Activated CD4-positive, alpha-beta T cell treated with anti-CD3 and anti-CD28 coated beads for 36 hours (primary cell): ENCODE data around the gene RERE. TPM values are rescaled to one million over a fixed set of nuclear protein-coding genes. Genes with fewer than 3 reads are reported as not detected.

Source experiments
- ATAC-seq: fragments of 200-7000 bp; cut with Tn5 transposase; one replicate; pipeline ENCODE4 v1.10.0; 2021; ENCODE audit warnings: mild to moderate bottlenecking, moderate library complexity
- CTCF ChIA-PET: fragments of 350-600 bp; sonication (Branson Sonifier 250); formaldehyde crosslinking; loops from one replicate; lab custom pipeline; 2021; ENCODE audit warnings: antibody characterized with exemption; lab: Charles Lee
- POLR2A ChIA-PET: fragments of 350-600 bp; sonication (Branson Sonifier 250); formaldehyde crosslinking; loops from one replicate; lab custom pipeline; 2021; ENCODE audit warnings: antibody characterized with exemption, inconsistent platforms; lab: Charles Lee
- DNase-seq: peaks from one replicate; pipeline ENCODE4 v3.0.0-alpha.2; 2020
- H3K27ac Mint-ChIP-seq: one replicate; pipeline ENCODE4 v1.8.0; 2021; ENCODE audit warnings: mixed read lengths
- H3K27me3 Mint-ChIP-seq: one replicate; pipeline ENCODE4 v1.8.0; 2021; ENCODE audit warnings: mixed read lengths
- H3K36me3 Mint-ChIP-seq: one replicate; pipeline ENCODE4 v1.8.0; 2021; ENCODE audit warnings: low read depth, mixed read lengths
- H3K4me1 Mint-ChIP-seq: one replicate; pipeline ENCODE4 v1.8.0; 2021; ENCODE audit warnings: mixed read lengths
- H3K4me3 Mint-ChIP-seq: one replicate; pipeline ENCODE4 v1.8.0; 2021; ENCODE audit warnings: mild to moderate bottlenecking, moderate library complexity, mixed read lengths
- H3K9me3 Mint-ChIP-seq: one replicate; pipeline ENCODE4 v1.8.0; 2021; ENCODE audit warnings: low read depth, mixed read lengths
- intact Hi-C, 2 experiments: fragments of 100-400 bp; cut with DNase I in 1 of 2; cut with micrococcal nuclease in 1 of 2; formaldehyde crosslinking; loops; one replicate each; pipeline versions ENCODE4 v1.14.2 to v1.15.1; 2022 to 2024; cut with DNase I, micrococcal nuclease
- total RNA-seq, 2 experiments: library from RNA; stranded (reverse); gene quantifications; one replicate each; pipeline ENCODE4 v1.2.3, GENCODE V29; 2021

The RERE gene
- total RNA-seq, 2 experiments from 2014 or later, result 57.4 to 71.6 TPM

GRCh38 chr1:8423692-8424538 is 393.5 kb downstream of the RERE start:
- peaks cover 9% of the 10 kb centered on the region for H3K36me3 Mint-ChIP-seq
- peak; percentile 66 for ATAC-seq
- H3K27me3 Mint-ChIP-seq, result no peaks in the 10 kb centered on the region
- ChIA-PET POLR2A (interaction anchor here (0.7 to 1.3 kb wide), 3 partner anchors 27 to 278 kb away, joined by 4 to 7 read pairs (median 5); no protein-coding TSS in a partner anchor), CTCF (interaction anchor here (0.6 to 1.8 kb wide), 3 partner anchors 14 to 48 kb away, joined by 3 to 5 read pairs (median 3); no protein-coding TSS in a partner anchor)
- intact Hi-C loops, result loop anchor here (1.0 to 5.0 kb wide), 11 partner anchors 27 to 455 kb away; partner anchors contain the start of genes ENO1 (in 1 of the 2) and RERE (in 1 of the 2)
- H3K4me3 Mint-ChIP-seq, result peak overlapping the region; percentile 84
- H3K4me1 Mint-ChIP-seq, result peaks cover 42% of the 10 kb centered on the region
- peaks cover 3% of the 10 kb centered on the region for H3K9me3 Mint-ChIP-seq
- peak; percentile 77 for DNase-seq
- H3K27ac Mint-ChIP-seq, result peak overlapping the region; percentile 97

DNA sequence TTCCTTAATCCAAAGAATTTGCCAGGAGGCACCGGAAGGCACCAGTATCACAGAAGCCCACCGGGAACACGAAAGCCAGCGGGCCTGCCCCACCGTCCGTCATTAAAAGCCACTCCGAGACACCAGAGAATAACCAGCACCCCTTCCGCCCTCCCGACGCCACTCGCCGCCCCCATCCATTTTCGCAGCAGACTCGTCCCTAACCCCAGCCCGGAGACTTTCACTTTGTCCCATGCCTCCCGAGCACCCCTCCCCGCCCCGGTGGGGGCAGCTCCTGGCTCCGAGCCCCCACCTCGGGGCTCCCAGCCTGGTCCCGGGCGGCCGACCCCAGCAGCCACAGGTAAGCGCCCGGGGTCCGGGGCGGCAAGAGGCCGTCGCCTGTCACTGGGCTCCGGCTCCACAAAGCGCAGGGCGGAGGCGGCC is 394.2 kb downstream of the RERE start:
- peak; percentile 3 for ATAC-seq
- Mint-ChIP-seq H3K27me3 (no peaks in the 10 kb centered on the region), H3K4me1 (peaks cover 39% of the 10 kb centered on the region), H3K27ac (no peak overlapping the region), H3K4me3 (no peak overlapping the region), H3K36me3 (peaks cover 15% of the 10 kb centered on the region), H3K9me3 (peaks cover 3% of the 10 kb centered on the region)
- ChIA-PET POLR2A (no interaction called here), CTCF (interaction anchor here (0.6 kb wide), 1 partner anchor 83 kb away, joined by 3 read pairs; no protein-coding TSS in a partner anchor)
- peak; percentile 63 for DNase-seq
- intact Hi-C loops, result loop anchor here (2.0 to 5.0 kb wide), 6 partner anchors 36 to 456 kb away; partner anchors contain the start of genes ENO1 (in 1 of the 2) and RERE (in 1 of the 2)

- ATAC-seq (no peak), DNase-seq (peak; percentile 33)
- Mint-ChIP-seq H3K9me3 (peaks cover 3% of the 10 kb centered on the region), H3K36me3 (peaks cover 21% of the 10 kb centered on the region), H3K27ac (no peak overlapping the region), H3K4me1 (peaks cover 34% of the 10 kb centered on the region), H3K27me3 (no peaks in the 10 kb centered on the region), H3K4me3 (no peak overlapping the region)
- intact Hi-C loops, result loop anchor here (2.0 to 5.0 kb wide), 6 partner anchors 35 to 456 kb away; partner anchors contain the start of genes ENO1 (in 1 of the 2) and RERE (in 1 of the 2)
- POLR2A ChIA-PET, result interaction anchor here (0.6 kb wide), 1 partner anchor 22 kb away, joined by 3 read pairs; no protein-coding TSS in a partner anchor
- CTCF ChIA-PET, result interaction anchor here (0.6 to 1.3 kb wide), 5 partner anchors 14 to 304 kb away, joined by 3 to 4 read pairs (median 3); no protein-coding TSS in a partner anchor
Measured at GRCh38 chr1:8422510-8423268, 394.8 kb downstream of the RERE start.

DNA sequence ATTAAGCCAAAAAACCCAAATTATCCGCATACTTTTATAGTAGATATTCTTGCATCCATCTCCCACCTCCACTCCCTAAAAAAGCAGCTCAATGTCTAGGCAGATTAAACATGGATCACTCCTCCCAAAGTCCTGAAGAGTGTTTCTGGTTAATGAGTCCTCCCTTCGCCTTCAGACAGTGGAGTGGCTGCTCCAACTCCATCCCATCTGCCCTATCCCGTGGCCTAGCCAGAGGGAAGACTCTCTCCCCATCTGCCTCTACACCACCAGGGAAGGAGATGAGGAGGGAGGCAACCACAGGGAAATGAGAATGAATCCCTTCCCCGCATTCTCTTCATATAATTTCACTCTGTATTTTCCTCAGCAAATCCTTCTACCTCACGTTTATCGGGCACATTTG is 395.7 kb downstream of the RERE start:
- Mint-ChIP-seq H3K36me3 (peaks cover 27% of the 10 kb centered on the region), H3K9me3 (peaks cover 3% of the 10 kb centered on the region), H3K27me3 (no peaks in the 10 kb centered on the region), H3K4me3 (no peak overlapping the region), H3K27ac (no peak overlapping the region), H3K4me1 (peaks cover 27% of the 10 kb centered on the region)
- CTCF ChIA-PET, result interaction anchor here (0.6 to 3.3 kb wide), 7 partner anchors 11 to 305 kb away, joined by 3 to 34 read pairs (median 4); no protein-coding TSS in a partner anchor
- POLR2A ChIA-PET, result interaction anchor here (1.0 to 1.4 kb wide), 3 partner anchors 24 to 104 kb away, joined by 3 to 5 read pairs (median 3); no protein-coding TSS in a partner anchor
- ATAC-seq, result no peak
- intact Hi-C loops, result loop anchor here (2.0 to 5.0 kb wide), 6 partner anchors 34 to 457 kb away; partner anchors contain the start of genes ENO1 (in 1 of the 2) and RERE (in 1 of the 2)
- DNase-seq, result no peak

- Mint-ChIP-seq H3K9me3 (peaks cover 3% of the 10 kb centered on the region), H3K36me3 (peaks cover 33% of the 10 kb centered on the region), H3K27me3 (no peaks in the 10 kb centered on the region), H3K4me3 (no peak overlapping the region), H3K4me1 (peaks cover 25% of the 10 kb centered on the region), H3K27ac (no peak overlapping the region)
- DNase-seq (no peak), ATAC-seq (no peak)
- intact Hi-C loops, result loop anchor here (5.0 kb wide), 4 partner anchors 33 to 397 kb away; partner anchors contain the start of gene RERE (in 1 of the 2)
- POLR2A ChIA-PET, result interaction anchor here (1.4 kb wide), 1 partner anchor 105 kb away, joined by 5 read pairs; no protein-coding TSS in a partner anchor
- CTCF ChIA-PET, result interaction anchor here (0.9 to 3.3 kb wide), 7 partner anchors 8 to 105 kb away, joined by 3 to 34 read pairs (median 3); no protein-coding TSS in a partner anchor
Measured at GRCh38 chr1:8420318-8420717, 397.1 kb downstream of the RERE start.

DNA sequence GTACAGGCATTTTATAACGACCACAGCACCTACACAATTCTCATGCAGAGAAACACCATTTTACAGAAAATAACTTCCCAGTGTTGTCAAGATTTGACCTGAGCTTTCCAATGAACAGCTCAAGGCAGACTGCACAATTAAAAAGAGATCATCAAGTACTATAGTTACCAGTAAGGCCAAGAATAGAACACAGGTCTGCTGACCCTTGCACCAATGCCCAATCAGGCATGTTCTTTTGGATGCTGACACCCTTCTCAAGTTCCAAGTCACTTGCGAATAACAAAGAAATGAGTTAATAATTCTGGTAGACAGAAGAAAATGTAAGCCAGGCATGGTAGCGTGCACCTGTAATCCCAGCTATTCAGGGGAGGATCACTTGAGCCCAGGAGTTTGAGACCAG is 397.6 kb downstream of the RERE start:
- ATAC-seq (no peak), DNase-seq (no peak)
- no peaks in the 10 kb centered on the region for H3K27me3 Mint-ChIP-seq
- H3K27ac Mint-ChIP-seq, result no peak overlapping the region
- peaks cover 3% of the 10 kb centered on the region for H3K9me3 Mint-ChIP-seq
- no peak overlapping the region for H3K4me3 Mint-ChIP-seq
- ChIA-PET POLR2A (interaction anchor here (0.6 to 1.1 kb wide), 2 partner anchors 10 to 242 kb away, joined by 4 read pairs; no protein-coding TSS in a partner anchor), CTCF (interaction anchor here (0.7 to 3.3 kb wide), 8 partner anchors 8 to 151 kb away, joined by 3 to 34 read pairs (median 3); no protein-coding TSS in a partner anchor)
- peaks cover 23% of the 10 kb centered on the region for H3K4me1 Mint-ChIP-seq
- peaks cover 35% of the 10 kb centered on the region for H3K36me3 Mint-ChIP-seq
- intact Hi-C loops, result loop anchor here (5.0 kb wide), 4 partner anchors 33 to 397 kb away; partner anchors contain the start of gene RERE (in 1 of the 2)

- Mint-ChIP-seq H3K27ac (no peak overlapping the region), H3K4me1 (peaks cover 16% of the 10 kb centered on the region), H3K9me3 (no peaks in the 10 kb centered on the region), H3K4me3 (no peak overlapping the region), H3K36me3 (peaks cover 36% of the 10 kb centered on the region), H3K27me3 (no peaks in the 10 kb centered on the region)
- DNase-seq, result no peak
- CTCF ChIA-PET, result interaction anchor here (0.7 to 3.3 kb wide), 8 partner anchors 9 to 152 kb away, joined by 3 to 34 read pairs (median 4); no protein-coding TSS in a partner anchor
- intact Hi-C loops, result no loop called here
- no peak for ATAC-seq
- POLR2A ChIA-PET, result interaction anchor here (0.6 to 1.1 kb wide), 2 partner anchors 9 to 242 kb away, joined by 4 read pairs; no protein-coding TSS in a partner anchor
Measured at GRCh38 chr1:8419172-8419571, 398.3 kb downstream of the RERE start.

DNA sequence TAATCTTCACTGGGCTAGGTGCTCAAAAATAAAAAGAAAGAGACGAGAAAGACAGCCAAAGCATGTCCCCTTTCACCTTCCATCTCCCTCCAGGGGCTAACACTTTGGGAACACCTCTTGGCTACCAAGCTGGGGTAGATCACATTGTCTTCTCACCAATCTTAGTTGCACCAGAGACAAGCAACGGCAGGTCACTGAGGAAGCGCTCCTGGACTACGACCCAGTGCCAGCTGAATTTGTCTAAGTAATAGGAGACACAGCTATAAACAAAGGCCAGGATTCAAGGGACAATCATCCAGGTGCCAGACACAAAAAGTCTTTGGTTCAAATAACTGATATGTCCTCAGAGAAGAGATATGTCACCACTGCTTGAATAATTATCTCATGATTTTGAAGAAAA is 399.1 kb downstream of the RERE start:
- no peak overlapping the region for H3K4me3 Mint-ChIP-seq
- peaks cover 15% of the 10 kb centered on the region for H3K4me1 Mint-ChIP-seq
- no peaks in the 10 kb centered on the region for H3K9me3 Mint-ChIP-seq
- POLR2A ChIA-PET, result no interaction called here
- DNase-seq, result no peak
- no peaks in the 10 kb centered on the region for H3K27me3 Mint-ChIP-seq
- CTCF ChIA-PET, result interaction anchor here (1.0 to 1.9 kb wide), 3 partner anchors 10 to 31 kb away, joined by 4 to 9 read pairs (median 6); no protein-coding TSS in a partner anchor
- peak overlapping the region; percentile 78 for H3K27ac Mint-ChIP-seq
- intact Hi-C loops, result no loop called here
- ATAC-seq, result no peak
- peaks cover 43% of the 10 kb centered on the region for H3K36me3 Mint-ChIP-seq

DNA sequence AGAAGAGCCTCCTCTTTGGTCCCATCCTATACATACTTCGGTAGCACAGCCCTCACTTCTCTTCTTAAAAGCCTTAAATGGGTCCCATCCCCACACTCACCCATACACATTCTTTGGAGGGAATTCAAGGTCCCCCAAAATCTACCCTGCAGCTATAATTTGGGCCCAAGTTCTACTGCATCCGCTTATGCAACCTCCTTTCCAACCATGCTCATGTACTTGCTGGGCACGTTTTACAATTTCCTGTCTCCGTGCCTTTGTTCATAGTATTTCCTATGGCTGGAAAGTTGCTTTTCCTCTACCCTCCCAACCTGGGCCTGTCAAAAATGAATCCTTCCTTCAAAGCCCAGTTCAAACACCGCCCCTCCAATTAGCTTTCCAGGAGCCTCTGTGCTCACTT is 399.8 kb downstream of the RERE start:
- peaks cover 46% of the 10 kb centered on the region for H3K36me3 Mint-ChIP-seq
- ChIA-PET POLR2A (no interaction called here), CTCF (interaction anchor here (1.0 to 1.9 kb wide), 3 partner anchors 9 to 51 kb away, joined by 4 to 9 read pairs (median 4); no protein-coding TSS in a partner anchor)
- intact Hi-C loops, result no loop called here
- no peaks in the 10 kb centered on the region for H3K9me3 Mint-ChIP-seq
- H3K4me1 Mint-ChIP-seq, result peaks cover 18% of the 10 kb centered on the region
- H3K27me3 Mint-ChIP-seq, result no peaks in the 10 kb centered on the region
- no peak for ATAC-seq
- no peak for DNase-seq
- peak overlapping the region; percentile 78 for H3K27ac Mint-ChIP-seq
- peak overlapping the region; percentile 34 for H3K4me3 Mint-ChIP-seq

DNA sequence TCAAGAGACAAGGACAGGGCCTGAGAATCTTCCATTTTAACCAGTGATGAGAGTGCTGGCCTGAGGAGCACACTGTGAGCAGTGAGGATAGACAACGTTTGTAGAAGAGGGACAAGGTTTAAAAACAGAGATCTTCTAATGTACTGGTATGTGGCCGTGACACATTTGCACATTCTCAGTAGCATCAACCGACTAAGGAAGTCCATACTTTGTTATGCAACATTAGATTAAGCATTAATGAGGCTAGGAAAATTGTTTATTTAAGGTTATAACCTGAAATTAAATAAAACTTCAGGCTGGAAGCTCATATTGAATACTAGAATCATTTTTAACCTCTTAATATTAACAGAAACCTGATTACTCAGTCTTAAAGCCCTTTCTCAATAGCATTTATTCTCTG is 400.6 kb downstream of the RERE start:
- Mint-ChIP-seq H3K4me3 (no peak overlapping the region), H3K27ac (peak overlapping the region; percentile 12), H3K36me3 (peaks cover 52% of the 10 kb centered on the region), H3K9me3 (no peaks in the 10 kb centered on the region), H3K27me3 (no peaks in the 10 kb centered on the region), H3K4me1 (peaks cover 26% of the 10 kb centered on the region)
- ChIA-PET CTCF (interaction anchor here (1.1 kb wide), 1 partner anchor 52 kb away, joined by 4 read pairs; no protein-coding TSS in a partner anchor), POLR2A (no interaction called here)
- intact Hi-C loops, result no loop called here
- ATAC-seq (no peak), DNase-seq (no peak)
